SK-N-SH treated with all-trans-retinoic acid at 6 μM for 48 hours (cell line): ENCODE data around the gene NRXN3.

ENCODE experiments used
- ATAC-seq: fragments of 200-7000 bp; cut with Tn5 transposase; 3 replicates; pipeline ENCODE4 v1.9.1; 2020; ENCODE audit warnings: mild to moderate bottlenecking, moderate library complexity
- ARNTL ChIP-seq: fragments of 450-650 bp; formaldehyde crosslinking; IDR thresholded peaks from 2 replicates; pipeline ENCODE4 v1.5.0; 2020; ENCODE audit warnings: low read depth, mild to moderate bottlenecking, moderate library complexity, borderline replicate concordance
- BACH2 ChIP-seq: fragments of 250-450 bp; sonication (Bioruptor Pico); IDR thresholded peaks from 2 replicates; pipeline ENCODE4 v1.9.0; 2021; ENCODE audit warnings: mild to moderate bottlenecking, borderline replicate concordance
- CSDC2 ChIP-seq: fragments of 250-450 bp; sonication (Bioruptor Pico); IDR thresholded peaks from 2 replicates; pipeline ENCODE4 v1.5.0; 2020; ENCODE audit warnings: mild to moderate bottlenecking, moderate library complexity
- ESRRG ChIP-seq: fragments of 250-450 bp; sonication (Bioruptor Pico); IDR thresholded peaks from 2 replicates; pipeline ENCODE4 v1.6.1; 2021; ENCODE audit warnings: mild to moderate bottlenecking
- ISL1 ChIP-seq: fragments of 250-450 bp; sonication (Bioruptor Pico); IDR thresholded peaks from 2 replicates; pipeline ENCODE4 v2.1.2; 2022; ENCODE audit warnings: mild to moderate bottlenecking, moderate library complexity
- OSR1 ChIP-seq: fragments of 250-450 bp; sonication (Bioruptor Pico); IDR thresholded peaks from 2 replicates; pipeline ENCODE4 v1.8.0; 2022; ENCODE audit warnings: moderate library complexity, mild to moderate bottlenecking, inconsistent platforms
- PPARA ChIP-seq: fragments of 250-450 bp; sonication (Bioruptor Pico); IDR thresholded peaks from 2 replicates; pipeline ENCODE4 v1.5.0; 2020; ENCODE audit warnings: mild to moderate bottlenecking, borderline replicate concordance
- RARB ChIP-seq: fragments of 250-450 bp; sonication (Bioruptor Pico); IDR thresholded peaks from 2 replicates; pipeline ENCODE4 v1.8.0; 2021; ENCODE audit warnings: mild to moderate bottlenecking, moderate library complexity
- SNAI2 ChIP-seq: fragments of 250-450 bp; sonication (Bioruptor Pico); IDR thresholded peaks from 2 replicates; pipeline ENCODE4 v1.5.0; 2020; ENCODE audit warnings: mild to moderate bottlenecking, moderate library complexity
- TCF4 ChIP-seq: fragments of 250-450 bp; sonication (Bioruptor Pico); IDR thresholded peaks from 2 replicates; pipeline ENCODE4 v1.8.0; 2021; ENCODE audit warnings: mild to moderate bottlenecking, moderate library complexity, borderline replicate concordance
- TOX ChIP-seq: fragments of 250-450 bp; sonication (Bioruptor Pico); IDR thresholded peaks from 2 replicates; pipeline ENCODE4 v1.8.0; 2021; ENCODE audit warnings: mild to moderate bottlenecking, moderate library complexity, borderline replicate concordance
- TSHZ2 ChIP-seq: fragments of 250-450 bp; sonication (Bioruptor Pico); IDR thresholded peaks from 2 replicates; pipeline ENCODE4 v1.5.0; 2020; ENCODE audit warnings: mild to moderate bottlenecking, moderate library complexity
- ZC3H10 ChIP-seq: fragments of 250-450 bp; sonication (Bioruptor Pico); IDR thresholded peaks from 2 replicates; pipeline ENCODE4 v1.5.1; 2021; ENCODE audit warnings: mild to moderate bottlenecking, moderate library complexity
- ZFP3 ChIP-seq: fragments of 250-450 bp; sonication (Bioruptor Pico); IDR thresholded peaks from 2 replicates; pipeline ENCODE4 v1.5.0; 2020; ENCODE audit warnings: mild to moderate bottlenecking, moderate library complexity
- ZFP30 ChIP-seq: fragments of 450-650 bp; formaldehyde crosslinking; IDR thresholded peaks from 2 replicates; pipeline ENCODE4 v1.5.0; 2022; ENCODE audit warnings: mild to moderate bottlenecking, moderate library complexity
- ZNF565 ChIP-seq: fragments of 450-650 bp; formaldehyde crosslinking; conservative IDR thresholded peaks from 2 replicates; pipeline ENCODE4 v1.5.0; 2020; ENCODE audit warnings: low read depth, mild to moderate bottlenecking, moderate library complexity
- ZNF70 ChIP-seq: fragments of 450-650 bp; formaldehyde crosslinking; IDR thresholded peaks from 2 replicates; pipeline ENCODE4 v1.5.0; 2020; ENCODE audit warnings: mild to moderate bottlenecking, moderate library complexity
- ZNF8 ChIP-seq: fragments of 450-650 bp; formaldehyde crosslinking; IDR thresholded peaks from 2 replicates; pipeline ENCODE4 v1.5.0; 2020; ENCODE audit warnings: mild to moderate bottlenecking, moderate library complexity
- TF ChIP-seq, protein P1 (sequence below): fragments of 250-450 bp; sonication (Bioruptor Pico); IDR thresholded peaks from 2 replicates; pipeline ENCODE4 v1.5.1; 2021; ENCODE audit warnings: mild to moderate bottlenecking, moderate library complexity
- TF ChIP-seq, protein P2 (sequence below): fragments of 250-450 bp; sonication (Bioruptor Pico); IDR thresholded peaks from 2 replicates; pipeline ENCODE4 v1.8.0; 2020; ENCODE audit warnings: mild to moderate bottlenecking, moderate library complexity, borderline replicate concordance
- TF ChIP-seq, protein P3 (sequence below): fragments of 250-450 bp; sonication (Bioruptor Pico); IDR thresholded peaks from 2 replicates; pipeline ENCODE4 v1.8.0; 2021; ENCODE audit warnings: low read depth, mild to moderate bottlenecking, moderate library complexity, borderline replicate concordance

Gene NRXN3

DNA sequence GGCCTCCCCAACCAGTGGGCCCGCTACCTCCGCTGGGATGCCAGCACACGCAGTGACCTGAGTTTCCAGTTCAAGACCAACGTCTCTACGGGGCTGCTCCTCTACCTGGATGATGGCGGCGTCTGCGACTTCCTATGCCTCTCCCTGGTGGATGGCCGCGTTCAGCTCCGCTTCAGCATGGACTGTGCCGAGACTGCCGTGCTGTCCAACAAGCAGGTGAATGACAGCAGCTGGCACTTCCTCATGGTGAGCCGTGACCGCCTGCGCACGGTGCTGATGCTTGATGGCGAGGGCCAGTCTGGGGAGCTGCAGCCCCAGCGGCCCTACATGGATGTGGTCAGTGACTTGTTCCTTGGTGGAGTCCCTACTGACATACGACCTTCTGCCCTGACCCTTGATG, 73.0 kb downstream of the NRXN3 start:
- ATAC-seq = no peak

GRCh38 chr14:78245238-78245637, 75.1 kb downstream of the NRXN3 start:
- TF ChIP-seq ARNTL (CRISPR knock-in tag) = no peak
- TF ChIP-seq, protein P1, sequence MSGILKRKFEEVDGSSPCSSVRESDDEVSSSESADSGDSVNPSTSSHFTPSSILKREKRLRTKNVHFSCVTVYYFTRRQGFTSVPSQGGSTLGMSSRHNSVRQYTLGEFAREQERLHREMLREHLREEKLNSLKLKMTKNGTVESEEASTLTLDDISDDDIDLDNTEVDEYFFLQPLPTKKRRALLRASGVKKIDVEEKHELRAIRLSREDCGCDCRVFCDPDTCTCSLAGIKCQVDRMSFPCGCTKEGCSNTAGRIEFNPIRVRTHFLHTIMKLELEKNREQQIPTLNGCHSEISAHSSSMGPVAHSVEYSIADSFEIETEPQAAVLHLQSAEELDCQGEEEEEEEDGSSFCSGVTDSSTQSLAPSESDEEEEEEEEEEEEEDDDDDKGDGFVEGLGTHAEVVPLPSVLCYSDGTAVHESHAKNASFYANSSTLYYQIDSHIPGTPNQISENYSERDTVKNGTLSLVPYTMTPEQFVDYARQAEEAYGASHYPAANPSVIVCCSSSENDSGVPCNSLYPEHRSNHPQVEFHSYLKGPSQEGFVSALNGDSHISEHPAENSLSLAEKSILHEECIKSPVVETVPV (CRISPR knock-in tag) = no peak
- TF ChIP-seq, protein P2, sequence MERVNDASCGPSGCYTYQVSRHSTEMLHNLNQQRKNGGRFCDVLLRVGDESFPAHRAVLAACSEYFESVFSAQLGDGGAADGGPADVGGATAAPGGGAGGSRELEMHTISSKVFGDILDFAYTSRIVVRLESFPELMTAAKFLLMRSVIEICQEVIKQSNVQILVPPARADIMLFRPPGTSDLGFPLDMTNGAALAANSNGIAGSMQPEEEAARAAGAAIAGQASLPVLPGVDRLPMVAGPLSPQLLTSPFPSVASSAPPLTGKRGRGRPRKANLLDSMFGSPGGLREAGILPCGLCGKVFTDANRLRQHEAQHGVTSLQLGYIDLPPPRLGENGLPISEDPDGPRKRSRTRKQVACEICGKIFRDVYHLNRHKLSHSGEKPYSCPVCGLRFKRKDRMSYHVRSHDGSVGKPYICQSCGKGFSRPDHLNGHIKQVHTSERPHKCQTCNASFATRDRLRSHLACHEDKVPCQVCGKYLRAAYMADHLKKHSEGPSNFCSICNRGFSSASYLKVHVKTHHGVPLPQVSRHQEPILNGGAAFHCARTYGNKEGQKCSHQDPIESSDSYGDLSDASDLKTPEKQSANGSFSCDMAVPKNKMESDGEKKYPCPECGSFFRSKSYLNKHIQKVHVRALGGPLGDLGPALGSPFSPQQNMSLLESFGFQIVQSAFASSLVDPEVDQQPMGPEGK (CRISPR knock-in tag) = no peak
- no peak for TF ChIP-seq SNAI2 (CRISPR knock-in tag)
- TF ChIP-seq TSHZ2 (CRISPR knock-in tag) = no peak
- no peak for TF ChIP-seq CSDC2 (CRISPR knock-in tag)
- TF ChIP-seq ZNF8 (CRISPR knock-in tag) = no peak
- ATAC-seq = no peak

More for the DNA sequence above, 73.0 kb downstream of the NRXN3 start:
- TF ChIP-seq CSDC2 (CRISPR knock-in tag) = no peak
- TF ChIP-seq, protein P1 (CRISPR knock-in tag) = no peak
- TF ChIP-seq, protein P3, sequence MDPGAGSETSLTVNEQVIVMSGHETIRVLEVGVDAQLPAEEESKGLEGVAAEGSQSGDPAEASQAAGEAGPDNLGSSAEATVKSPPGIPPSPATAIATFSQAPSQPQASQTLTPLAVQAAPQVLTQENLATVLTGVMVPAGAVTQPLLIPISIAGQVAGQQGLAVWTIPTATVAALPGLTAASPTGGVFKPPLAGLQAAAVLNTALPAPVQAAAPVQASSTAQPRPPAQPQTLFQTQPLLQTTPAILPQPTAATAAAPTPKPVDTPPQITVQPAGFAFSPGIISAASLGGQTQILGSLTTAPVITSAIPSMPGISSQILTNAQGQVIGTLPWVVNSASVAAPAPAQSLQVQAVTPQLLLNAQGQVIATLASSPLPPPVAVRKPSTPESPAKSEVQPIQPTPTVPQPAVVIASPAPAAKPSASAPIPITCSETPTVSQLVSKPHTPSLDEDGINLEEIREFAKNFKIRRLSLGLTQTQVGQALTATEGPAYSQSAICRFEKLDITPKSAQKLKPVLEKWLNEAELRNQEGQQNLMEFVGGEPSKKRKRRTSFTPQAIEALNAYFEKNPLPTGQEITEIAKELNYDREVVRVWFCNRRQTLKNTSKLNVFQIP (CRISPR knock-in tag) = no peak
- no peak for TF ChIP-seq ISL1 (CRISPR knock-in tag)

GRCh38 chr14:78248501-78249090, 78.4 kb downstream of the NRXN3 start:
- TF ChIP-seq BACH2 (CRISPR knock-in tag) = no peak
- TF ChIP-seq SNAI2 (CRISPR knock-in tag) = no peak
- no peak for TF ChIP-seq PPARA (CRISPR knock-in tag)
- no peak for TF ChIP-seq ZC3H10
- TF ChIP-seq ISL1 (CRISPR knock-in tag) = no peak
- TF ChIP-seq, protein P1 (CRISPR knock-in tag) = no peak
- TF ChIP-seq CSDC2 (CRISPR knock-in tag) = no peak
- no peak for TF ChIP-seq ESRRG (CRISPR knock-in tag)
- TF ChIP-seq ZNF565 (CRISPR knock-in tag) = no peak
- TF ChIP-seq TCF4 = no peak
- TF ChIP-seq ZFP30 (CRISPR knock-in tag) = no peak
- no peak for TF ChIP-seq TOX (CRISPR knock-in tag)
- no peak for TF ChIP-seq ZNF70
- no peak for TF ChIP-seq ZFP3 (CRISPR knock-in tag)
- TF ChIP-seq ZNF8 (CRISPR knock-in tag) = no peak
- TF ChIP-seq ARNTL (CRISPR knock-in tag) = no peak
- no peak for TF ChIP-seq TSHZ2 (CRISPR knock-in tag)
- no peak for TF ChIP-seq RARB
- no peak for TF ChIP-seq OSR1 (CRISPR knock-in tag)
- no peak for ATAC-seq
